HCT116 (cell line): ENCODE data around the gene PLEKHA4.

Experiments
- ELF1 ChIP-seq: IDR thresholded peaks from 2 replicates; pipeline ENCODE4 v1.6.1; 2012; ENCODE audit warnings: low read depth, borderline replicate concordance
- EZH2 ChIP-seq: fragments of 200-600 bp; sonication (generic); IDR thresholded peaks from 2 replicates; pipeline ENCODE4 v1.6.1; 2017; ENCODE audit warnings: antibody characterized with exemption, mixed run types
- EZH2phosphoT487 ChIP-seq: fragments of 200-600 bp; IDR thresholded peaks from 2 replicates; pipeline ENCODE4 v1.6.1; 2018; ENCODE audit warnings: antibody characterized with exemption, borderline replicate concordance
- POLR2A ChIP-seq: IDR thresholded peaks from 2 replicates; pipeline ENCODE4 v1.7.0; 2011; ENCODE audit warnings: borderline replicate concordance; ENCODE audit not compliant: insufficient read depth, insufficient read length; ENCODE audit errors: extremely low read depth
- POLR2AphosphoS5 ChIP-seq: IDR thresholded peaks from 2 replicates; pipeline ENCODE4 v1.6.1; 2011; ENCODE audit warnings: mild to moderate bottlenecking, low read depth, low read length, moderate library complexity
- SRF ChIP-seq: IDR thresholded peaks from 2 replicates; pipeline ENCODE4 v1.6.1; 2012; ENCODE audit warnings: low read depth
- TCF7L2 ChIP-seq: IDR thresholded peaks from 2 replicates; pipeline ENCODE4 v1.7.0; 2011; ENCODE audit warnings: borderline replicate concordance, inconsistent platforms; ENCODE audit not compliant: insufficient read depth, insufficient read length; ENCODE audit errors: extremely low read depth
- ZFX ChIP-seq: fragments of 450-650 bp; IDR thresholded peaks from 2 replicates; pipeline ENCODE4 v1.6.1; 2017
- TF ChIP-seq, protein P1 (sequence below), 3 experiments: fragments of 200-600 bp in 1 of 3; sonication (generic) in 1 of 3; IDR thresholded peaks in 2 of 3; conservative IDR thresholded peaks in 1 of 3; 2 replicates each; pipeline ENCODE4 v1.5.1; 2012 to 2017; ENCODE audit warnings: low read depth in 2 of 3, low read length in 2 of 3, antibody characterized with exemption in 1 of 3, borderline replicate concordance in 1 of 3, control low read depth in 1 of 3, mild to moderate bottlenecking in 1 of 3, mixed read lengths in 1 of 3, mixed run types in 1 of 3, moderate library complexity in 1 of 3; ENCODE audit not compliant: insufficient read depth in 1 of 3
- TF ChIP-seq, protein P2 (sequence below): IDR thresholded peaks from 2 replicates; pipeline ENCODE4 v1.6.1; 2012

DNA sequence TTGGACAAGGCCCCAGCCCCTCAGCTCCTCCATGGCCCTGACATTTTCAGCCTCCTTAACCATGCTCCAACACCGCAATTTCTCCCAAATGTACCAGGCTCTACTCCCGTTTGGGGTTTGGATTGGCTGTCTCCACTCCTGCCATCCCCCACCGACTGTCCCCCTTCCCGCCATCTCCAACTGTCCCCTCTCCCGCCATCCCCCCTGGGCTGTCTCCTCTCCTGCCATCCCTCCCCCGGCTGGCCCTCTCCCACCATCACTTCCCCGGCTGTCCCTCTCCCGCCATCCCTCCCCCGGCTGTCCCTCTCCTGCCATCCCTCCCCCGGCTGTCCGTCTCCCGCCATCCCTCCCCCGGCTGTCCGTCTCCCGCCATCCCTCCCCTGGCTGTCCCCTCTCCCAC lies 63.0 kb downstream of the PLEKHA4 start:
- TF ChIP-seq, protein P1, sequence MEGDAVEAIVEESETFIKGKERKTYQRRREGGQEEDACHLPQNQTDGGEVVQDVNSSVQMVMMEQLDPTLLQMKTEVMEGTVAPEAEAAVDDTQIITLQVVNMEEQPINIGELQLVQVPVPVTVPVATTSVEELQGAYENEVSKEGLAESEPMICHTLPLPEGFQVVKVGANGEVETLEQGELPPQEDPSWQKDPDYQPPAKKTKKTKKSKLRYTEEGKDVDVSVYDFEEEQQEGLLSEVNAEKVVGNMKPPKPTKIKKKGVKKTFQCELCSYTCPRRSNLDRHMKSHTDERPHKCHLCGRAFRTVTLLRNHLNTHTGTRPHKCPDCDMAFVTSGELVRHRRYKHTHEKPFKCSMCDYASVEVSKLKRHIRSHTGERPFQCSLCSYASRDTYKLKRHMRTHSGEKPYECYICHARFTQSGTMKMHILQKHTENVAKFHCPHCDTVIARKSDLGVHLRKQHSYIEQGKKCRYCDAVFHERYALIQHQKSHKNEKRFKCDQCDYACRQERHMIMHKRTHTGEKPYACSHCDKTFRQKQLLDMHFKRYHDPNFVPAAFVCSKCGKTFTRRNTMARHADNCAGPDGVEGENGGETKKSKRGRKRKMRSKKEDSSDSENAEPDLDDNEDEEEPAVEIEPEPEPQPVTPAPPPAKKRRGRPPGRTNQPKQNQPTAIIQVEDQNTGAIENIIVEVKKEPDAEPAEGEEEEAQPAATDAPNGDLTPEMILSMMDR (IDR thresholded peaks at IDR 0.05 in 2 of 3, conservative IDR thresholded peaks at IDR 0.05 in 1 of 3; ENCODE audit: borderline replicate concordance in 1 of 3, insufficient read depth in 1 of 3, low read depth in 2 of 3, low read length in 2 of 3) = no peak
- no peak for TF ChIP-seq POLR2A
- no peak for TF ChIP-seq ZFX
- TF ChIP-seq EZH2phosphoT487 = no peak
- TF ChIP-seq, protein P2, sequence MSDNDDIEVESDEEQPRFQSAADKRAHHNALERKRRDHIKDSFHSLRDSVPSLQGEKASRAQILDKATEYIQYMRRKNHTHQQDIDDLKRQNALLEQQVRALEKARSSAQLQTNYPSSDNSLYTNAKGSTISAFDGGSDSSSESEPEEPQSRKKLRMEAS = no peak
- no peak for TF ChIP-seq POLR2AphosphoS5
- TF ChIP-seq TCF7L2 = no peak
- no peak for TF ChIP-seq EZH2
- TF ChIP-seq ELF1 = no peak
- no peak for TF ChIP-seq SRF
